Tongue (tissue), 2 donors: ENCODE measurements around the gene UPP2. TPM values are rescaled to one million over a fixed set of nuclear protein-coding genes. Genes with fewer than 3 reads are reported as not detected.

Experiments
- DNase-seq: peaks from one replicate; pipeline ENCODE4 v3.0.0-alpha.2; 2015
- total RNA-seq: library from RNA; depleted of rRNA; stranded (reverse); fragments of >200 nt; gene quantifications from one replicate; pipeline ENCODE4 v1.2.3, GENCODE V29; 2014

The UPP2 gene
- total RNA-seq, 1 donor from 2014 or later = not detected

DNA sequence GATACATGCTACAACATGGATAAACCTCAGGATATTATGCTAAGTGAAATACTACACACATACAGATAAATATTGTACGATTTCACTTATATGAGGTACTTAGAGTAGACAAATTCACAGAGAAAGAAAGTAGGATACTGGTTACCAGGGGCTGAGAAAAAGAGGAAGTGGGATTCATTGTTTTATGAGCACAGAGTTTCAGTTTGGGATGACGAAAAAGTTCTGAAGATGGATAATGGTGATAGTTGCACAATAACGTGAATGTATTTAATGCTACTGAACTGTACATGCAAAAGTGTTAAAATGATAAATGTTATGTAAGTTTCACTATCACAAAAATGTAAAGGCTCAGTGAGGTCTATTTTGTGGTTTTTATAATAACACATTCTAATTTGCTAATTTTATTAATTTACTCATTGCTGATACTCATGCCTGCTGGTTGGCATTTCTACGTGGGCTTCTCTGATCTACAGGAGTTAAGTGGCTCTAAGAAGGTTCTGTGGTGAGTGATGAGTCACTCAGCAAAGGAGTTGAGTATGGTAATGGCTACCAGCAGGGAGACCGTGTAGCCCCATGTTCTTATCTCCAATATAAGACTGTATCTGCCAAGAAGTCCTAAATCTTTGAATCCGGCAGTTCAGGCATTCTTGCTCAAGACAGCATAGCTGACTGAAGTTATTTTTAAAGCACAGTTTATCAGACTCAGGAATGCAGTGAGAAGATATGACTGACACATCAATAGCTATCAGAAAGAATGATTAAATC is 41.1 kb downstream of the UPP2 start:
- no peak for DNase-seq

DNA sequence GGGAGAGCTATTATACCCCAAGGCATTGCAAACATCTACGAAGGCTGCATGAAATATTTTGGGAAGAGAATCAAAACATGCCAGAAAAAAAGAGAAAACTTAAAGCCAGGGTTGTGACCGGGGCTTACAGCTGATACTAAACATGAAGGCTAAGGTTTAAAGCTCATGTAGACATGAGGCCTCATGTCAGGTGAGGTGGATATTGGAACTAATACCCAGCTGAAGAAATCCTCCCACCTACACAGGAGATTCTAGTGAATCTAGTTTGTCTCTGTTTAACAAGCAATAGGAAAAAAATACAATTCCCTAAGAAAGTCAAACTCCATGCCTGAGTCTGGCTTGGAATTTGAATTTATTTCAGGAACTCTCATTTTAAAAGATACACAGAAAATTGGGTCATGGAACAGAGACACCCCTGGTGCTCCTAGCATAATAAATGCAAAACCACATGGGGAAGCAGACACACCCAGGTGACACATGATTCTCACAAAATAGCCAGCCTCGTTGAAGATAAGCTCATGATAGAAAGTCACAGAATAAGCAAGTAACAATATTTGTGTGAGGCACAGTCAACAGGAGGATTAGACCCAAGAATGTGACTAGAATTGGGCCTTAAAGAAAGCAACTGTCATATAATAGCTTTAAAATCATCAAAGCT is 42.2 kb downstream of the UPP2 start:
- no peak for DNase-seq

DNA sequence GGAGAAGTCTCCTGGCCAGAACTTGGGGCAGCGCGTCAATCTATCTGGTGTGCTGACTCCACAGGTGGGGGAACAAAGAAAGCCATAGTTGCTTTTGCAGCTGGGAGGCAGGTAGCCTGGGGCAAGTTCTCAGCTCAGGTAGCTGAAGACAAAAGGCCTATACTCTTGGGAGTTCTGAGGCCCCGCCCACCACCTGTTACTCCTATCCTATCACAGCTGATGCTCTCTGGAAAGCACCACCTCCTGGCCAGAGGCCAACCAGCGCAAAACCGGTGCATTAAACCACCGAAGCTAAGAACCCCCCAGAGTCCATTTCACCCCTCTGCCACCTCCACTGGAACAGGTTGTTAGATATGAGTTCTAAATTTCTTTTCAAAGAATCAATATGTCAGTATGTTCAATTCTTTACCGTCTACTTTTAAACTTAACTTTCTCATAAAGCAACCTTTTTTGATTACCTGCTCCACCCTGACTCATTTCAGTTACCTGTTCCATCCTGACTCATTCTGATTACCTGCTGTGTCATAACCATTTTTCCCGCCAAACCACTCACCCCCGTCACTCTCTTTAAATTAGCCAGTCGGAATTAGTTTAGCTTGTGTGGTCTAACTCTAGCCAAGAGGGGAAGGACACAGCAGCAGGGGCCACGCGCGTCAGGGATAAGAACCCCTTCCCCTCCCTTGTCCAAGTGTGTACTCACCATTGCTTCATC is 43.4 kb downstream of the UPP2 start:
- no peak for DNase-seq

DNA sequence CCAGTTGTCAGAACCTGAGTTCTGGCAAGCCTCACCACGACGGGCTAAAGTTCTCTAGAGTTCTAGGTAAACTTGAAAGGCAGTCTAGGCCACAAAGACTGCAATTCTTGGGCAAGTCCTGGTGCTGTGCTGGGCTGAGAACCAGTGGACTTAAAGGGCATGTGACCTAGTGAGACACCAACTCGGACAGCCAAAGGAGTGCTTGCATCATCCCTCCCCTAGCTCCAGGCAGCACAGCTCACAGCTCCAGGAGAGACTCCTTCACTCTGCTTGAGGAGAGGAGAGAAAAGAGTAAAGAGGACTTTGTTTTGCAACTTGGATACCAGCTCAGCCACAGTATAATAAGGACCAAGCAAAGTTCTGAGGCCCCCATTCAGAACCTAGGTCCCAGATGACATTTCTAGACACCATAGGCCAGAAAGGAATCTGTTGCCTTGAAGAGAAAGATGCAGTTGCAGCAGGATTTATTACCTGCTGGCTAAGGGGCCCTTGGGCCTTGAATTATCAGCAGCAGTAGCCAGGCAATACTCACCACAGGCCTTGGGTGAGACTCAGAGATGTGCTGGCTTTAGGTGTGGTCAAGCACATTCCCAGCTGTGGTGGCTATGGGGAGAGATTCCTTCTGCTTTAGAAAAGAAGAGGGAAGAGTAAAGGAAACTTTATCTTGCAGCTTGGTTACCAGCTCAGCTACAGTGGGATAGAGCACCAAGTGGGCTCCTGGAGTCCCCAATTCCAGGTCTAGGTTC is 51.8 kb downstream of the UPP2 start:
- DNase-seq = no peak

DNA sequence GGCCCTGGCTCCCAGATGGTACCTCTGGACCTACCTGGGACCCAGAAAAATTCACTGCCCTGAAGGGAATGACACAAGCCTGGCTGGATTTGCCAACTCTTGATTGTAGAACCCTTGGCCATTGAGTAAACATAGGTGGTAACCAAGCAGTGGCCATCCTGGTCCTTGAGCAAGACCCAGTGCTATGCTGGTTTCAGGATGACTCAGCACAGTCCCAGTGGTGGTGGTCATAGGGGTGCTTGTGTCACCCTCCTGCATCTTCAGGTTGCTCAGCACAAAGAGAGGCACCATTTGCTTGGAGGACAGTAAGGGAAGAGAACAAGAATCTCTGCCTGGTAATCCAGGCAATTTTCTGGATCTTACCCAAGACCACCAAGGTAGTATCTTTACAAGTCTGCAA is 52.9 kb downstream of the UPP2 start:
- DNase-seq = no peak

DNA sequence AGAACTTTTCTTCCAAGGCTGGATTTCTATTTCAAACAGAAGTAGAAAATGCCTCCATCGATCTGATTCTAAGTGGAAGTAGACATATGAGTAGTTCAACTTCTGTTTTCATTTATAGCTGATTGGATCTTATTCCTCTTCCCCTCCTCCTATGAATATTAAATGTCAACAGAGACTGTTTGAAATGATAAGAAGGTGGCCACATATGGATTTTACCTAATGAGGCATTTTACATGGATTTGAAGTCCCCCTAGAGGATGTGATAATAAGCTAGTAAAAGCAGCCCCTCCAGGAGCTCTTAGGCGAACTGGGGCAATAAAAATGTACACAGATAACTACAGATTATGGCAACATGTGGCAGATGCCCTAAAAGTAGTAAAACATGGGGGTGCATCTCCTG is 71.0 kb downstream of the UPP2 start:
- no peak for DNase-seq

DNA sequence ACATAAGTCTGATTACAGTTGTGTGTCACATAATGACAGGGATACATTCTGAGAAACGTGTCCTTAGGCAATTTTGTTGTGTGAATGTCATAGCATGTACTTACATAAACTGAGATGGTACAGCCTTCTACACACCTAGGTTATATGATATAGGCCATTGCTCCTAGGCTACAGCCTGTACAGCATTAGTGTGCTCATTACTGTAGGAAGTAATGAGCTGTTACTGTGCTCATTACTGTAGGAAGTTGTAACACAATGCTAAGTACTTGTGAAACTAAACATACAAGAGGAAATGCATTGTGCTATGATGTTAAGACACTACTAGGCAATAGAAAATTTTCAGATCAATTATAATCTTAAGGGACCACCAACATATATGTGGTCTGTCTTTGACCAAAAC is 72.8 kb downstream of the UPP2 start:
- DNase-seq = no peak

DNA sequence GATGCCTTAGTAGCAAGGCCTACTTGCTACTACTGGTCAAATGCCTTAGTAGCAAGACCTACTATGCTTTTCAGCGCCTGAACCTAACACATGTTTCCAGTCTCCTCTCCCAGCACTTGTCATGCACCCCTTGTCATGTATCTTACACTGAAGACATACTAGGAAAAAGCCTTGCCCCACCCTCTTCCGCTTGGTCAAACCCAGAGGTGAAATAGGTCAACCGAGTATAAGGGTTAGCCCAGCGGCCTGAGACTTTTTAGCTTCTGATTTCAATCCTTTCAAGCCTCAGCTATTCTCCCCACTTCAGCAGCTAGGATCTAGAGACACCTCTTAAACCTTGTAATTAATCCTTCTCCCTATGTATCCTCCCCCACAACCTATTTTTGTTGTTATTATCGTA is 73.3 kb downstream of the UPP2 start:
- DNase-seq = no peak

DNA sequence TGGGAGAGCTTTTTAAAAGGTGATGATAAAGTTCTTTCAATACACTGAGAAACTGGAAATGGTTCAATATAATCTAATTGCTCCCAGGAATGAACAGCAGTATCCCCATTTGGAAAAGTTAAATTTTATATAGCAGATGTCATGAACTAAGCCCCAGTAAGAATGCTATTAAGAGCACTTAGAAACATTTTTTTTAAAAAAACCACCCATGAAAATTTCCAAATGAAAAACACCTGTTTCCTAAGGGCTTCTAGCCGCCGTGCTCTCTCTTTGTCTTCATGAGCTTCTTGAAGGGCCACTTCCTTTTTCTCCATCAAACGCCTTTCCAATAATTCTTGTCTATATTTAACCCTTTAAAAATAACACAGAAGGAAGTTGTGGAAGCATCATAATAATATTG is 77.0 kb downstream of the UPP2 start:
- peak; percentile 11 for DNase-seq

DNA sequence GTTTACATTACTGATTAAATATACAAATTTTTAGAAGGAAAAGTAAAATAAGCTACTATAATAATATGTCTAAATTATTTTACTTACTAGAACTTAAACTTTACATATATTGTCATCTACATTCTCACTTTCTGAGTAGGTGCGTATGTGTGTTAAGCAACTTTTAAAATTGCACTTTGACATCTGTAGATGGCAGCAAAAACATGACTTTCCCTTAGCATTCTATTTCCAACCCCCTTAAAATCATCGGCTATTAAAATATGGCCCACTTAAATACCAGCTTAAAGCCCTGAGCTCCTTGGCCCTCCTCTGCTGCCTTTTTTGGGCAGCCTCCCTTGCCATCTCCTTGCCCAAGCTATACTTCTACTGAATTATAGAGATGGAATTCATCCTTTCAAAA is 78.0 kb downstream of the UPP2 start:
- peak; percentile 48 for DNase-seq

DNA sequence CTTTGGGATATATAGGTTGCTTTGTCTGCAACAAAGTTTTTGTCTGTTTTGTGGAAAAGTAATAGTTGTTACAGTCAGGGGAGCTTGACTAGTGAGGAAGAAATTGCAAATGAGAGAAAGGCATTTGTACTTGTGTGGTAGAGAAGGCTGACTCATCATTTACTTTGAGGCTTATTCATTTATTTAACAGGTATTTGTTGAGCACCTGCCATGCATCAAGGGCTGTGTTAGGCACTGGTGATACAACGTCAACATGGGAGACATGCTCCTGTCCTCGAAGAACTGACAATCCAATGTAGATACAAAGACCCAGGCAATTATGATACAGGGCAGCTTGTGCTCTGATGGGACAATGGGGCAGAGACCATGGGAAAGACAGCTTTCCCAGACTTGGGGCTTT is 79.5 kb downstream of the UPP2 start:
- no peak for DNase-seq

DNA sequence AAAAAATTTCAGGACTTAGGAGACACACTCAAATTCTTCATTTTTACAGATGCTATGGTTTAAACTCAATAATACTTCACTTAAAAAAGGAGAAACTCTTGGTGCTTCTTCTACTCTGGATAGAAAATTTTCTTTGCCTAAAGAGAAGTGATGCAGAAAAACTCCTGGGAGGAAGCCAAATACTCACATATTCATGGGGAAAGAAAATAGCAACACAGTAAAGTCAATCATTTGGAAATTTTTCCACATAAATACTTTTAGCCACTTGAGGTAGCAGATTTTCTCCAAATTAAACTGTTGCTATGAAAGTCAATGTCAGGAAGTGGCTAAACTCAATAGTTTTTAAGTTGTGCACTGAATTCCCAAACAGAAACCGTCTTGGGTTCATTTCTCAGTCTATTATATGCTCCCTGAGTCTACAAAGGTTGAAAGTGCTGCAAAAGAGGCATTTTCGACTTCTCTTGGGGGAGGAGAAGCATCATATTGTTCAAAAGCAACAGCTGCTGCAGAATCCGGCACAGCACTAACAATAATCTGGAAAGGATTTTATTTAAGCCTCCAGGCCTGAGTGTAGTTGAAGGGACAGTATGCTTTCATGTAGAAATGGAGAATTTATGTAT is 81.1 kb downstream of the UPP2 start:
- DNase-seq = peak; percentile 72

DNA sequence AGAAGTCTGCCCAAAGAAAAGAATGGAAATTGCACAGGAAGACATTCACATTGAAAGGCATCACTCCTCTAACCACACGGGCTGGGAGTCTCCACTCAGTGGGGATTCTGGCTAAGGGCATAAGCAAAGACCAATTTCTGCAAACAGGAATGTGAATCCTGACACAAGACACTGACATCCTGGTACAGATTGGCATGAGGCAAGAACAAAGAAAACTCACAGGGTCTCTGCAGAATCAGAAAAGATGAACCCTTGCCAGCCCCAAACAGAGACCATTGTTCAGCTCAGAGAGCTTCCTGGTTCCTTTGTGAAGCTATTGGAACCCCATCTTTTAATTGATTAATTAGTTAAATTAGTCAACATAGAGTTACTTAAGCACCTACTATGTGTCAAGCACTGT is 82.3 kb downstream of the UPP2 start:
- no peak for DNase-seq

DNA sequence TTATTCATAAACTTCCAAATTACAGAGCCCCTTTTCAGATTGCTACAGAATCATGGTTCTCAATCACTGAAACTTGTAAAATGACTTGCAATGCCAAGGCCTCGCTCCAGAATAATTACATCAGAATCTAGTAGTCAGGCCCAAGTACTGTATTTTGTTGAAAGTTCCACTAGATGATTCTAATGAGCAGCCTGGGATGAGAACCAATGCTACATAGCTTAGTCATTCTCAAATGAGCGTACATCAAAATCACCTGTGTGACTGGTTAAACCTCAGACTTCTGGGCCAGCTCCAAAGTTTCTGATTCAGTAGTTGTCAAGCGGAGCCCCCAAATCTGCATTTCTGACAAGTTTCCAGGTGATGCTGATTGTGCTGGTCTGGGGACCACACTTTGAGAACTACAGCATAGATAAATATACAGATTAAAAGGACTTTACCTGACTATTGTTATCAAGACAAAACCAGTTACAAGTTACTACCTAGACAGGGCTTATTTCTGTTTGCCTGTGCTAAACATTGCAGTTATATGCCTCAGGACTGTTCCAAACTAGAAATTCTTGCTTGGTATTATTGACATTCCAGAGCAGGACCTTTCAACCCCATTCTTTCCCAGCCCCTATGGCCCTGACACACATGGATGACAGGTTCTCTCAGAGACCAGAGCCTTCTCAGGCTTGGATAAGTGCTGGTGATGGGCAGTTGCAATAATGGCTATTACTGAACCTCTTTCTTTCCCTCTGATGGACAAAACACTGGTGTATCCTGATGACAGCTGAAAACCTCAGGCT is 83.1 kb downstream of the UPP2 start:
- DNase-seq = peak; percentile 47

Other genes starting within 250 kb of the UPP2 start
- gene ACVR1, start 225.5 kb upstream of the UPP2 start, total RNA-seq = 26.8 TPM